A549 (cell line): ENCODE results near the gene ARHGAP10. TPM values are rescaled to one million over a fixed set of nuclear protein-coding genes. Genes with fewer than 3 reads are reported as not detected.

Experiments used
- ATAC-seq, 2 experiments: fragments of 200-7000 bp in 1 of 2; fragments of >200 bp in 1 of 2; cut with Nextera tagmentation in 1 of 2; cut with Tn5 transposase in 1 of 2; 3 replicates each; pipeline versions ENCODE4 v1.8.0 to v1.9.1; 2018 to 2020; ENCODE audit warnings: mild to moderate bottlenecking in 1 of 2, moderate library complexity in 1 of 2
- CTCF ChIA-PET: fragments of 300-600 bp; sonication (Branson Sonifier 250); formaldehyde crosslinking; extraction: SDS; loops from one replicate; lab custom pipeline; 2021; ENCODE audit warnings: antibody characterized with exemption, inconsistent platforms; lab: Yijun Ruan, JAX
- POLR2A ChIA-PET: fragments of 350-600 bp; formaldehyde crosslinking; extraction: SDS; loops from one replicate; lab custom pipeline; 2021; ENCODE audit warnings: antibody characterized with exemption, inconsistent platforms; lab: Yijun Ruan, JAX
- DNase-seq, 2 experiments: peaks; one replicate each; pipeline versions ENCODE4 v3.0.0 to v3.0.0-alpha.2; 2011 to 2016; ENCODE audit warnings: low read depth in 1 of 2, low spot score in 1 of 2
- FAIRE-seq: peaks from 2 replicates; lab custom pipeline; 2011; peaks lifted over from hg19 to GRCh38; lab: Jason Lieb, UNC
- H3K27ac ChIP-seq, 2 experiments: fragments of >200 bp; sonication (Bioruptor Twin); formaldehyde crosslinking; 3 replicates each; pipeline ENCODE4 v1.5.1; 2016 to 2017
- H3K4me1 ChIP-seq: fragments of >200 bp; sonication (Bioruptor Twin); formaldehyde crosslinking; 3 replicates; pipeline ENCODE4 v1.6.1; 2016
- H3K4me2 ChIP-seq: fragments of >200 bp; sonication (Bioruptor Twin); formaldehyde crosslinking; 3 replicates; pipeline ENCODE4 v1.6.1; 2016
- H3K4me3 ChIP-seq: fragments of >200 bp; sonication (Bioruptor Twin); formaldehyde crosslinking; 3 replicates; pipeline ENCODE4 v1.5.1; 2016
- H3K9me3 ChIP-seq: fragments of >200 bp; sonication (Bioruptor Twin); formaldehyde crosslinking; 3 replicates; pipeline ENCODE4 v1.6.1; 2016
- CHD4 ChIP-seq: fragments of 200-600 bp; sonication (generic); IDR thresholded peaks from 2 replicates; pipeline ENCODE4 v1.6.1; 2016; ENCODE audit warnings: antibody characterized with exemption, mild to moderate bottlenecking, borderline replicate concordance
- CTCF ChIP-seq: fragments of >200 bp; sonication (Bioruptor Twin); formaldehyde crosslinking; IDR thresholded peaks from 3 replicates; pipeline ENCODE4 v1.5.1; 2016
- ELK1 ChIP-seq: fragments of 150-350 bp; IDR thresholded peaks from 2 replicates; pipeline ENCODE4 v1.6.1; 2014; ENCODE audit warnings: low read depth, mild to moderate bottlenecking, low read length
- FOSL2 ChIP-seq, 2 experiments: fragments of 450-650 bp in 1 of 2; fragments of >200 bp in 1 of 2; sonication (Bioruptor Twin) in 1 of 2; formaldehyde crosslinking; IDR thresholded peaks; 2 replicates each; pipeline versions ENCODE4 v1.5.0 to v1.6.1; 2016 to 2020; ENCODE audit warnings: mild to moderate bottlenecking in 1 of 2, moderate library complexity in 1 of 2
- GATA3 ChIP-seq: IDR thresholded peaks from 2 replicates; pipeline ENCODE4 v1.6.1; 2012; ENCODE audit warnings: borderline replicate concordance
- HDAC2 ChIP-seq: fragments of 200-600 bp; sonication (generic); IDR thresholded peaks from 2 replicates; pipeline ENCODE4 v1.6.1; 2016
- HOXA7 ChIP-seq: fragments of 250-450 bp; sonication (Bioruptor Pico); IDR thresholded peaks from 2 replicates; pipeline ENCODE4 v1.5.0; 2020; ENCODE audit warnings: mild to moderate bottlenecking, moderate library complexity
- HOXB13 ChIP-seq: fragments of 250-450 bp; sonication (Bioruptor Pico); IDR thresholded peaks from 2 replicates; pipeline ENCODE4 v1.5.0; 2020; ENCODE audit warnings: low read depth, mild to moderate bottlenecking, moderate library complexity
- JUNB ChIP-seq: fragments of >200 bp; sonication (Bioruptor Twin); formaldehyde crosslinking; IDR thresholded peaks from 2 replicates; pipeline ENCODE4 v1.6.1; 2016
- KDM5A ChIP-seq: fragments of 200-600 bp; sonication (generic); IDR thresholded peaks from 2 replicates; pipeline ENCODE4 v1.6.1; 2016; ENCODE audit warnings: antibody characterized with exemption, mild to moderate bottlenecking
- NPAS2 ChIP-seq: fragments of 250-450 bp; sonication (Bioruptor Pico); IDR thresholded peaks from 2 replicates; pipeline ENCODE4 v1.8.0; 2022; ENCODE audit warnings: mild to moderate bottlenecking, moderate library complexity, borderline replicate concordance
- NR3C1 ChIP-seq: fragments of >200 bp; sonication (Bioruptor Twin); formaldehyde crosslinking; IDR thresholded peaks from 3 replicates; pipeline ENCODE4 v1.6.1; 2017
- POLR2A ChIP-seq: IDR thresholded peaks from 2 replicates; pipeline ENCODE4 v1.6.1; 2012; ENCODE audit warnings: mild to moderate bottlenecking, low read length
- RAD21 ChIP-seq, 2 experiments: fragments of >200 bp in 1 of 2; sonication (Bioruptor Twin) in 1 of 2; formaldehyde crosslinking in 1 of 2; IDR thresholded peaks in 1 of 2; conservative IDR thresholded peaks in 1 of 2; 2 replicates in 1 of 2; 3 replicates in 1 of 2; pipeline ENCODE4 v1.6.1; 2012 to 2018; ENCODE audit warnings: inconsistent platforms in 1 of 2
- RCOR1 ChIP-seq: fragments of 150-350 bp; IDR thresholded peaks from 2 replicates; pipeline ENCODE4 v1.6.1; 2014; ENCODE audit warnings: antibody characterized with exemption, low read length, low read depth
- RFX5 ChIP-seq: fragments of 450-650 bp; IDR thresholded peaks from 2 replicates; pipeline ENCODE4 v1.7.1; 2014; ENCODE audit warnings: antibody characterized with exemption, mild to moderate bottlenecking, moderate library complexity
- RNF2 ChIP-seq: fragments of 200-600 bp; sonication (generic); IDR thresholded peaks from 2 replicates; pipeline ENCODE4 v1.6.1; 2016; ENCODE audit warnings: low read depth, mild to moderate bottlenecking, antibody characterized with exemption, moderate library complexity, borderline replicate concordance
- USF2 ChIP-seq: fragments of 450-650 bp; IDR thresholded peaks from 2 replicates; pipeline ENCODE4 v1.6.1; 2014; ENCODE audit warnings: antibody characterized with exemption
- ZFP36 ChIP-seq: fragments of 450-650 bp; IDR thresholded peaks from 2 replicates; pipeline ENCODE4 v1.6.1; 2014; ENCODE audit warnings: borderline replicate concordance; ENCODE audit not compliant: partially characterized antibody
- WGBS: methylation state at CpG from one replicate; pipeline ENCODE4 v1.1.6; 2017; ENCODE audit errors: missing lambda C conversion rate; 5-methylcytosine and 5-hydroxymethylcytosine counted together
- polyA plus RNA-seq, 4 experiments: library from polyadenylated mRNA; depleted of rRNA in 3 of 4; stranded (reverse); fragments of >200 nt; fragmentation: RNase III in 1 of 4; extraction: RNeasy Plus Mini Kit Qiagen cat#74134 plus additional on column Dnase treatment in 1 of 4; gene quantifications; 2 replicates in 3 of 4; 3 replicates in 1 of 4; pipeline ENCODE4 v1.2.3, GENCODE V29; 2011 to 2017

Gene ARHGAP10
- polyA plus RNA-seq, 2 of the 4 experiments (the other 2 are of a cell fraction): 7.0 to 7.2 TPM

- no peak overlapping the region for H3K4me3 ChIP-seq
- POLR2A ChIA-PET: no interaction called here
- DNase-seq: no peak
- H3K9me3 ChIP-seq: no peaks in the 10 kb centered on the region
- H3K4me2 ChIP-seq: no peak overlapping the region
- TF ChIP-seq CHD4 (no peak), JUNB (no peak), ZFP36 (no peak), USF2 (no peak), CTCF (no peak), HOXB13 (CRISPR knock-in tag) (no peak), KDM5A (no peak), HOXA7 (CRISPR knock-in tag) (no peak), GATA3 (no peak), POLR2A (no peak), HDAC2 (no peak), RAD21 (conservative IDR thresholded peaks at IDR 0.05 in 1 of 2, IDR thresholded peaks at IDR 0.05 in 1 of 2) (no peak), RCOR1 (no peak), NPAS2 (CRISPR knock-in tag) (no peak)
- 94% methylated on average over 6 of the region's 6 CpGs for WGBS
- no peak for ATAC-seq
- FAIRE-seq: no peak
- CTCF ChIA-PET: interaction anchor here (0.6 to 2.6 kb wide), 3 partner anchors 9 to 20 kb away, joined by 3 to 13 read pairs (median 3); no protein-coding TSS in a partner anchor
- H3K27ac ChIP-seq: no peak overlapping the region
- no peaks in the 10 kb centered on the region for H3K4me1 ChIP-seq
These were observed 114.6 kb downstream of the ARHGAP10 start for GRCh38 chr4:147846318-147847155.

- TF ChIP-seq ELK1: no peak
- TF ChIP-seq RFX5: no peak
- TF ChIP-seq RNF2: no peak
- TF ChIP-seq FOSL2 (IDR thresholded peaks at IDR 0.05): no peak
- no peak for TF ChIP-seq FOSL2 (CRISPR knock-in tag; IDR thresholded peaks at IDR 0.05)
- no peak for TF ChIP-seq NR3C1
- DNase-seq (no peak), FAIRE-seq (no peak), ATAC-seq (no peak)
- no peak overlapping the region for H3K4me3 ChIP-seq
- WGBS: 80% methylated on average over 8 of the region's 8 CpGs
- POLR2A ChIA-PET: no interaction called here
- H3K27ac ChIP-seq: no peak overlapping the region
- no peak overlapping the region for H3K4me2 ChIP-seq
- CTCF ChIA-PET: interaction anchor here (2.6 kb wide), 1 partner anchor 19 kb away, joined by 13 read pairs; no protein-coding TSS in a partner anchor
- H3K4me1 ChIP-seq: no peaks in the 10 kb centered on the region
- H3K9me3 ChIP-seq: no peaks in the 10 kb centered on the region
These were observed 116.1 kb downstream of the ARHGAP10 start for GRCh38 chr4:147847751-147848590.
